GM06990 (cell line): ENCODE data around the gene PLPP3.

Experiments used
- DNase-seq: peaks from one replicate; pipeline ENCODE4 v3.0.0-alpha.2; 2011; ENCODE audit not compliant: insufficient read length; ENCODE audit errors: extremely low read depth
- H3K27me3 ChIP-seq: replicated peaks from 2 replicates; pipeline ENCODE4 v1.6.0; 2011; ENCODE audit warnings: low read length; ENCODE audit not compliant: control insufficient read depth, insufficient read depth
- H3K36me3 ChIP-seq: 2 replicates; pipeline ENCODE4 v1.5.1; 2011; ENCODE audit warnings: low read length; ENCODE audit not compliant: control insufficient read depth, insufficient read depth
- H3K4me3 ChIP-seq: replicated peaks from 2 replicates; pipeline ENCODE4 v1.5.1; 2011; ENCODE audit warnings: low read depth, mild to moderate bottlenecking, control low read depth, low read length
- TF ChIP-seq, protein P1 (sequence below): IDR thresholded peaks from 2 replicates; pipeline ENCODE4 v1.5.1; 2011; ENCODE audit warnings: low read length, control low read depth, mild to moderate bottlenecking, inconsistent platforms; ENCODE audit not compliant: insufficient read depth, poor library complexity, severe bottlenecking

The PLPP3 gene

DNA sequence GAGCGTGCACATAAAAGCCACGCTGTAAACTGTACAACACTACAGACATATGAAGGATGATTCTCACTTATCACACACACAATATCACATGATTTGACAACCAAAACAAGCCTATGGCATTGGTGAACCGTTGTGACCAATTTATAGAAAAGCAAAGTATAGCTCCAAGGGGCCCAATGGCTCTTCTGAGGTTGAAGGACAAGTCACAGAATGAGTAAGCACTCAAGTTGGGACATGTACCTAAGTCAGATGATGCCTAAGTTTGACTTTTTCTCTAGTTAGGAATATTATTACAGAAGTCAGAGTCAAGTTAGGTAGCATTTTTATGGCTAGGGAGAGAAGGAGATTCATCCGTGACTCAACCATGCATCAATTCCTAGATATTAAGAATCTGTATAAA lies 45.7 kb downstream of the PLPP3 start:
- H3K4me3 ChIP-seq, result no peak overlapping the region
- TF ChIP-seq, protein P1, sequence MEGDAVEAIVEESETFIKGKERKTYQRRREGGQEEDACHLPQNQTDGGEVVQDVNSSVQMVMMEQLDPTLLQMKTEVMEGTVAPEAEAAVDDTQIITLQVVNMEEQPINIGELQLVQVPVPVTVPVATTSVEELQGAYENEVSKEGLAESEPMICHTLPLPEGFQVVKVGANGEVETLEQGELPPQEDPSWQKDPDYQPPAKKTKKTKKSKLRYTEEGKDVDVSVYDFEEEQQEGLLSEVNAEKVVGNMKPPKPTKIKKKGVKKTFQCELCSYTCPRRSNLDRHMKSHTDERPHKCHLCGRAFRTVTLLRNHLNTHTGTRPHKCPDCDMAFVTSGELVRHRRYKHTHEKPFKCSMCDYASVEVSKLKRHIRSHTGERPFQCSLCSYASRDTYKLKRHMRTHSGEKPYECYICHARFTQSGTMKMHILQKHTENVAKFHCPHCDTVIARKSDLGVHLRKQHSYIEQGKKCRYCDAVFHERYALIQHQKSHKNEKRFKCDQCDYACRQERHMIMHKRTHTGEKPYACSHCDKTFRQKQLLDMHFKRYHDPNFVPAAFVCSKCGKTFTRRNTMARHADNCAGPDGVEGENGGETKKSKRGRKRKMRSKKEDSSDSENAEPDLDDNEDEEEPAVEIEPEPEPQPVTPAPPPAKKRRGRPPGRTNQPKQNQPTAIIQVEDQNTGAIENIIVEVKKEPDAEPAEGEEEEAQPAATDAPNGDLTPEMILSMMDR, result no peak
- DNase-seq, result no peak
- H3K27me3 ChIP-seq, result no peaks in the 10 kb centered on the region
- no peaks in the 10 kb centered on the region for H3K36me3 ChIP-seq

DNA sequence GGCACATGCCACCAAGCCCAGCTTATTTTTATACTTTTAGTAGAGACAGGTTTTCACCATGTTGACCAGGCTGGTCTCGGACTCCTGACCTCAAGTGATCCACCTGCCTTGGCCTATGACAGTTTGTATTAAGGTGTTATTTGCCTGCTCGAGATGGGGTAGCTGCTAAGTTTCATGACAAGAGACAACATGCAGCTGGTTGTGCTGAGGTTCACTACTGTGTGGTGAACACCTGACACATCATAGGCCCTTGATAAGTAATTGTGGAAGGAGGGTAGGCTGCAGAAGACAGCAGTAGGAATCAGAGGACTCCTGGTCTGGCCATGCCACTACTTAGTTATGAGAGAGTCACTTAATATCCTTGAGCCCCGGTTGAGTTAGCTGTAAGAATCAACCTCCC lies 46.2 kb downstream of the PLPP3 start:
- no peaks in the 10 kb centered on the region for H3K27me3 ChIP-seq
- TF ChIP-seq, protein P1, result no peak
- no peak for DNase-seq
- H3K36me3 ChIP-seq, result no peaks in the 10 kb centered on the region
- H3K4me3 ChIP-seq, result no peak overlapping the region

DNA sequence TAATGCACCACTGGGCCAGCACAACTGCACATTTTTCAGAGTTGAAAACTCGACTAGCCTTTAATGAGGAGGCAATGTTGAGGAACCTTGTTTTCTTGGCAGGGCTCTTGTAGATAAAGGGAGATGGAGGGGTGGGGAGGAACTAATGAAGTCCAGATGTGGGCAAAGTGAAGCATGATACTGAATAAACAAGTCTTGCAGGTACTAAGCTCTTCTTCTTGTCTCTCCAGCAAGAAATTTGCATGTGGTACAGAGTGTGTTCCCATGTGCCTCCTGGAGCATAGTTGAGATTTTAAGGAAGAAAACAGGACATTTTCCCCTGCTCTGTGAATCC lies 47.0 kb downstream of the PLPP3 start:
- Histone ChIP-seq H3K36me3 (no peaks in the 10 kb centered on the region), H3K27me3 (no peaks in the 10 kb centered on the region), H3K4me3 (no peak overlapping the region)
- DNase-seq, result no peak
- TF ChIP-seq, protein P1, result no peak

DNA sequence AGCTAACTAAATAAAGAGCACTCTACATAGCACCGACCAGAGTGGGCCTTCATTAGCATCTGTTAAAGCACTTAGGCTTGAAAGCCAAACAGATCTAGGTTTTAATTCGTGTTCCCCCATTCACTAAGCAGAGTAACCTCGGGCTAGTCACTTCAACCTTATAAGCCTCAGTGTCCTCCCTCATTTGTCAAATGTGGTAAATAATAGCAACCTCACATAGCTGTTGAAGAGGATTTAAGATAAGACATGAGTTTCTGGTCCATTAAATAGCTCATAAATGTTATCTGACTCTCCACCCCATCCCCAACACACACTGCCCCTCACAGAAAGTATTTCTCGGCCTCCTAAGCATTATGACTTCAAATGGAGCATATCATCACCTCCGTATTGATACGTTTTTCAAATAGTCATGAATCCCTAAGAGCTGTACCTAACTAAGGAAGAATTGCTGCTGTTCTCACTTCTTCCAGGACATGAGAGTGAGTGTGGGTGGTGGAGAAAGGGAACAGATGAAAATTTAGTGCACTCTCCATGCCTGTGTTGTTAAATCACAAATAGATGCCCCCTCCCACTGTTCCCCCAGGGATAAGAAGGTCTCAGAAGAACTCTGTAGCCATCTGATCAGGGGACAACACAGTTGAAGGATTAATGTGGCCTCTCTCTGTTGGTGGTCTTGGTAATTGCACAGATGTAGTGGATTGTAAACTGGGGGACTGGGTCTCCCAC lies 47.6 kb downstream of the PLPP3 start:
- Histone ChIP-seq H3K36me3 (no peaks in the 10 kb centered on the region), H3K4me3 (no peak overlapping the region), H3K27me3 (no peaks in the 10 kb centered on the region)
- TF ChIP-seq, protein P1, result no peak
- DNase-seq, result no peak

DNA sequence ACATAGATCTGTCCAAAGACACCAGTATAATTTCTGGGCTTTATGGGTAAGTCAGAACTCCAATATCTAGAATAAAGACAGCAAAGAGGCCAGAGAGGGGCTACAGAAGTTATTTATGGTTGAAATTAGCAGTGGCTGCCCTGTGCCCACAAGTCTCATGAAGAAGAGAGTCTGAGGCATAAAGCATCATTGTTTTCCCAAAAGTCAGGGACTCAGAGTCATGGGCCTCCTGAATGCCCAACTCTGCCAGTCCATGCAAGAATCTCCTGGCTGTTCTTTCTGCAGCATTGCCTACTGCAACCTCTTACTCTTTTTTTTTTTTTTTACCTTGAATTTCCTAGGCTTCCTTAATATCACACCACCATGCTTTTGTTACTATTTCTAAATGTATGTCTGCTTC lies 49.6 kb downstream of the PLPP3 start:
- Histone ChIP-seq H3K36me3 (no peaks in the 10 kb centered on the region), H3K4me3 (no peak overlapping the region), H3K27me3 (no peaks in the 10 kb centered on the region)
- no peak for DNase-seq
- TF ChIP-seq, protein P1, result no peak
